Upper lobe of left lung (tissue), 4 donors: ENCODE measurements around the gene CASP6.

Experiments
- POLR2A ChIP-seq, 4 donors: fragments of 450-650 bp; IDR thresholded peaks; one replicate each; pipeline ENCODE4 v1.5.1; 2016 to 2017; ENCODE audit warnings: antibody characterized with exemption in 4 of 4, mild to moderate bottlenecking in 2 of 4
- POLR2AphosphoS5 ChIP-seq, 2 donors: sonication (generic); formaldehyde crosslinking; IDR thresholded peaks; one replicate each; pipeline ENCODE4 v1.5.1; 2017; ENCODE audit warnings: antibody characterized with exemption in 2 of 2

DNA sequence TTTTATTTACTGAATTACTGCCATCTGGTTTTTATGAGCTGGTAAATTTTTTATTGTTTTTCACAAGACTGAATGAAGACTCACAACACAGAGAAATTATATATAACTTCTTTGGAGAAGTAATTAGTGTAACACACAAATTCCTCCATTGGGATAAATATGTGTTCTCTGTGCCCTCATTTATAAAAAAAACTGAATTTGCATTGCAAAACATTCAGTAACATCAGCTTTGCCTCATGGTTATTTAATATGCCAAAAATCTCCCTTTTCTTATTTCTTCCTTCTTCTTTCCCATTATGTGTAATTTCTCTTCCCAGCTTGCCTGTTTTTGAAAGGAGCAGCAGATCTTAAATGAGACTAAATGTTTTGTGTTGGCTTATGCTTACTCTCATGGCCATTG is 18.5 kb downstream of the CASP6 start:
- TF ChIP-seq POLR2AphosphoS5 (IDR thresholded peaks at IDR 0.05) (no peak), POLR2A (IDR thresholded peaks at IDR 0.05) (no peak)
